PC-3 (cell line): ENCODE data around the gene ST6GALNAC4.

Experiments used
- EZH2 ChIP-seq: fragments of 300-600 bp; sonication (generic); IDR thresholded peaks from one replicate; pipeline ENCODE4 v1.6.1; 2017; ENCODE audit warnings: antibody characterized with exemption, mild to moderate bottlenecking, low read length; ENCODE audit not compliant: unreplicated experiment
- TF ChIP-seq, protein P1 (sequence below): fragments of 300-600 bp; sonication (generic); conservative IDR thresholded peaks from 2 replicates; pipeline ENCODE4 v1.5.1; 2017; ENCODE audit warnings: antibody characterized with exemption, low read depth, mild to moderate bottlenecking, low read length

DNA sequence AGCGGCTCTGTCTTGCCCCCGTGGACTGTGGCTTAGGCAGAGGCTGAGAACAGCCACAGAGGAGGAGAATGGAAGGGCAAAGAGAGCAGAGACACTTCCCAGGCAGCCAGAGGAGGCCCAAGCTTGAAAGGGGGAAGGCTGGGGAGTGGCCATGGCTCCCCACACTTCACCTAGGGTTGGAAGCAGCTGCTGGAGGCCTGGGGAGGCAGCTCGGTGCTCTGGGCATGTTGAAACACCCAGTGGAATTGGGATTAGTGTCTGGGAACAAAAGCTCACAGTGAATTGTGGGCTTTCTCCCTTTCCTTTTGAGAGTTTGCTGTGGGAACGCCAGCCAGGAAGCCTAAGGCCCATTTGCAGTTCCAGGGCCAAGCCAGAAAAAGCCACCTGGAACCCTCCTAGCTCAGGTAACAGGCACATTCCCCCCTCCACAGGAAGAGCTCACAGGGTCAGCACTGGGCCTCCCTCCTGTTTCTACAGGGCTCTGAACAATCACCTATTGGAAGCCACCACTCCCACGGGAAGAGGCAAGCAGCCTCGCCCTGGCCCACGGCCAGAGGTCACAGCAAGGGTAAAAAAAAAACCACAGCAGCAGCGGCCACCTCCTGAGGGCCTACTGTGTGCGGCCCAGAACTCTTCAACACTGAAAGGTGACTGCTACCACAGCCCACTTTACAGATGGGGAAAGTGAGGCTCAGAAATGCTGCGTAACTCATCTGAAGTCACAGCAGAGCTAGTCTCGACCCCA lies 43.7 kb upstream of the ST6GALNAC4 start:
- TF ChIP-seq, protein P1, sequence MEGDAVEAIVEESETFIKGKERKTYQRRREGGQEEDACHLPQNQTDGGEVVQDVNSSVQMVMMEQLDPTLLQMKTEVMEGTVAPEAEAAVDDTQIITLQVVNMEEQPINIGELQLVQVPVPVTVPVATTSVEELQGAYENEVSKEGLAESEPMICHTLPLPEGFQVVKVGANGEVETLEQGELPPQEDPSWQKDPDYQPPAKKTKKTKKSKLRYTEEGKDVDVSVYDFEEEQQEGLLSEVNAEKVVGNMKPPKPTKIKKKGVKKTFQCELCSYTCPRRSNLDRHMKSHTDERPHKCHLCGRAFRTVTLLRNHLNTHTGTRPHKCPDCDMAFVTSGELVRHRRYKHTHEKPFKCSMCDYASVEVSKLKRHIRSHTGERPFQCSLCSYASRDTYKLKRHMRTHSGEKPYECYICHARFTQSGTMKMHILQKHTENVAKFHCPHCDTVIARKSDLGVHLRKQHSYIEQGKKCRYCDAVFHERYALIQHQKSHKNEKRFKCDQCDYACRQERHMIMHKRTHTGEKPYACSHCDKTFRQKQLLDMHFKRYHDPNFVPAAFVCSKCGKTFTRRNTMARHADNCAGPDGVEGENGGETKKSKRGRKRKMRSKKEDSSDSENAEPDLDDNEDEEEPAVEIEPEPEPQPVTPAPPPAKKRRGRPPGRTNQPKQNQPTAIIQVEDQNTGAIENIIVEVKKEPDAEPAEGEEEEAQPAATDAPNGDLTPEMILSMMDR = no peak
- no peak for TF ChIP-seq EZH2
